ENCODE results near the gene ARRB1. TPM values are rescaled to one million over a fixed set of nuclear protein-coding genes. Genes with fewer than 3 reads are reported as not detected.
"Not testable (repeated sequence)": the region's sequence is repeated elsewhere in the genome, so short reads cannot be mapped to it uniquely, and the experiment has no call there.

Gene ARRB1
- polyA plus RNA-seq (2013, experiment 1 of 2; ENCODE audit: insufficient read length), result 5.7 TPM
- polyA plus RNA-seq (2013, experiment 2 of 2; ENCODE audit: insufficient read length), result 7.0 TPM

GRCh38 chr11:75351541-75351790, at the start of gene ARRB1:
Gene ARRB1, minus strand, starts transcription at chr11:75351661. Its CDS starts 54 bp downstream, at chr11:75351607.
- no peak for DNase-seq

- DNase-seq, result peak; percentile 8
These were observed 48.8 kb upstream of the ARRB1 start for GRCh38 chr11:75400146-75400865.

- peak; percentile 93 for DNase-seq
These were observed 48.1 kb upstream of the ARRB1 start, which contains the start of gene RPS3 for GRCh38 chr11:75399344-75400145. Gene RPS3, plus strand, starts transcription at chr11:75399518. Its CDS starts 30 bp downstream, at chr11:75399548.

GRCh38 chr11:75398906-75399305, 47.4 kb upstream of the ARRB1 start:
- no peak for DNase-seq

- DNase-seq, result no peak
These were observed 42.8 kb upstream of the ARRB1 start for GRCh38 chr11:75394085-75394840.

- no peak for DNase-seq
These were observed 38.5 kb upstream of the ARRB1 start for GRCh38 chr11:75389925-75390324.

GRCh38 chr11:75389276-75389605, 37.8 kb upstream of the ARRB1 start:
- no peak for DNase-seq

- peak; percentile 82 for DNase-seq
These were observed 37.2 kb upstream of the ARRB1 start for GRCh38 chr11:75388386-75389275.

GRCh38 chr11:75387736-75388294, 36.4 kb upstream of the ARRB1 start:
- DNase-seq, result no peak

GRCh38 chr11:75386942-75387630, 35.6 kb upstream of the ARRB1 start:
- DNase-seq, result peak; percentile 49

GRCh38 chr11:75384438-75385080, 33.1 kb upstream of the ARRB1 start:
- peak; percentile 56 for DNase-seq

- DNase-seq, result no peak
These were observed 31.8 kb upstream of the ARRB1 start for GRCh38 chr11:75383246-75383645.

GRCh38 chr11:75380716-75381420, 29.4 kb upstream of the ARRB1 start:
- DNase-seq, result peak; percentile 11

- no peak for DNase-seq
These were observed 28.8 kb upstream of the ARRB1 start for GRCh38 chr11:75380245-75380644.

- DNase-seq, result not testable (repeated sequence)
These were observed 27.3 kb upstream of the ARRB1 start for GRCh38 chr11:75378776-75379175.

- DNase-seq, result no peak
These were observed 24.7 kb upstream of the ARRB1 start for GRCh38 chr11:75376175-75376574.

GRCh38 chr11:75375626-75376025, 24.2 kb upstream of the ARRB1 start:
- no peak for DNase-seq

- no peak for DNase-seq
These were observed 23.2 kb upstream of the ARRB1 start for GRCh38 chr11:75374646-75375045.

GRCh38 chr11:75373201-75373600, 21.7 kb upstream of the ARRB1 start:
- DNase-seq, result no peak

Data from fibroblast of skin of scalp (primary cell).